PC-3 (cell line): ENCODE results near the gene GIT2.

Source experiments
- EZH2 ChIP-seq: fragments of 300-600 bp; sonication (generic); IDR thresholded peaks from one replicate; pipeline ENCODE4 v1.6.1; 2017; ENCODE audit warnings: antibody characterized with exemption, mild to moderate bottlenecking, low read length; ENCODE audit not compliant: unreplicated experiment
- TF ChIP-seq, protein P1 (sequence below): fragments of 300-600 bp; sonication (generic); conservative IDR thresholded peaks from 2 replicates; pipeline ENCODE4 v1.5.1; 2017; ENCODE audit warnings: antibody characterized with exemption, low read depth, mild to moderate bottlenecking, low read length

- TF ChIP-seq, protein P1, sequence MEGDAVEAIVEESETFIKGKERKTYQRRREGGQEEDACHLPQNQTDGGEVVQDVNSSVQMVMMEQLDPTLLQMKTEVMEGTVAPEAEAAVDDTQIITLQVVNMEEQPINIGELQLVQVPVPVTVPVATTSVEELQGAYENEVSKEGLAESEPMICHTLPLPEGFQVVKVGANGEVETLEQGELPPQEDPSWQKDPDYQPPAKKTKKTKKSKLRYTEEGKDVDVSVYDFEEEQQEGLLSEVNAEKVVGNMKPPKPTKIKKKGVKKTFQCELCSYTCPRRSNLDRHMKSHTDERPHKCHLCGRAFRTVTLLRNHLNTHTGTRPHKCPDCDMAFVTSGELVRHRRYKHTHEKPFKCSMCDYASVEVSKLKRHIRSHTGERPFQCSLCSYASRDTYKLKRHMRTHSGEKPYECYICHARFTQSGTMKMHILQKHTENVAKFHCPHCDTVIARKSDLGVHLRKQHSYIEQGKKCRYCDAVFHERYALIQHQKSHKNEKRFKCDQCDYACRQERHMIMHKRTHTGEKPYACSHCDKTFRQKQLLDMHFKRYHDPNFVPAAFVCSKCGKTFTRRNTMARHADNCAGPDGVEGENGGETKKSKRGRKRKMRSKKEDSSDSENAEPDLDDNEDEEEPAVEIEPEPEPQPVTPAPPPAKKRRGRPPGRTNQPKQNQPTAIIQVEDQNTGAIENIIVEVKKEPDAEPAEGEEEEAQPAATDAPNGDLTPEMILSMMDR = no peak
- no peak for TF ChIP-seq EZH2
Observed at GRCh38 chr12:109963330-109963729, 32.8 kb downstream of the GIT2 start.
